ENCODE data around the gene ABHD2. TPM values are rescaled to one million over a fixed set of nuclear protein-coding genes. Genes with fewer than 3 reads are reported as not detected.
A peak's percentile ranks its signal among the peaks of the same experiment; 100 is the strongest.
"Not testable (repeated sequence)": the region's sequence is repeated elsewhere in the genome, so short reads cannot be mapped to it uniquely, and the experiment has no call there.

Gene ABHD2
- total RNA-seq, 1 donor from 2014 or later = 32.3 TPM

DNA sequence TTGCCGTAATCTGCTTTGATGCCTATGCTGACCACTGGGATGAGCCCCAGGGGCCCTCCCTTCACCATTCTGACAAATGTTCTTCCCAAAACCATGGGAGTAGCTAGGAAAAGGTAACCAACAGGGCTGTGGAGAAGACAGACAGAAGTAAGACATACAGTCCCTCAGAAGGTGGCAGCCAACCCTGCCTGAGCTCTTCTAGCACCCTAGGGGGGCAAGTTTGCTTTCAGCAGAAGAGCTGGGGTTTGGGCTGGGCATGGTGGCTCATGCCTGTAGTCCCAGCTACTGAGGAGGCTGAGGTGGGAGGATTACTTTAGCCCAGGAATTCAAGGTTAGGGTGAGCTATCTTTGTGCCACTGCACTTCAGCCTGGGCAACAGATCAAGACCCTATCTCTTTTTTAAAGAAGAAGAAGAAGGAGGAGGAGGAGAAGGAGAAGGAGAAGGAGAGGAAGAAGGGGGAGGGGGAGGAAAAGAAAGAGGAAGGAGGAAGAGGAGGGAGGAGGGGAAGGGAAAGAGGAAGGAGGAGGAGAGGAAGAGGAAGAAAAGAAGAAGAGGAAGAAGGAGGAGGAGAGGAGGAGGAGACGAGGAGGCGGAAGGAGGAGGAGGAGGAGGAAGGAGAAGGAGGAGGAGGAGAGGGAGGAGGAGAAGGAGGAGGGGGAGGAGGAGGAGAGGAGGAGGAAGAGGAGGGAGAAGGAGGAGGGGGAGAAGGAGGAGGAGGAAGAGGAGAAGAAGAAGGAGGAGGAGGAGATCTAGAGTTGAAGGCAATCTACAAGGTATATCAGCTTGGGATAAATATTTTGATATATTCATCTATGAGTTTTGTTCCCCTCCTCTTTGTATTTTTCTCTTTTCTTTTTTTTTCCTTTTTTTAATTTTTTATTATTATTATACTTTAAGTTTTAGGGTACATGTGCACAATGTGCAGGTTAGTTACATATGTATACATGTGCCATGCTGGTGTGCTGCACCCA lies 44.9 kb upstream of the ABHD2 start:
- no peaks in the 10 kb centered on the region for H3K4me1 Mint-ChIP-seq (ENCODE audit: unreplicated experiment)
- H3K4me3 Mint-ChIP-seq (ENCODE audit: unreplicated experiment) = no peak overlapping the region
- TF ChIP-seq, protein P1, sequence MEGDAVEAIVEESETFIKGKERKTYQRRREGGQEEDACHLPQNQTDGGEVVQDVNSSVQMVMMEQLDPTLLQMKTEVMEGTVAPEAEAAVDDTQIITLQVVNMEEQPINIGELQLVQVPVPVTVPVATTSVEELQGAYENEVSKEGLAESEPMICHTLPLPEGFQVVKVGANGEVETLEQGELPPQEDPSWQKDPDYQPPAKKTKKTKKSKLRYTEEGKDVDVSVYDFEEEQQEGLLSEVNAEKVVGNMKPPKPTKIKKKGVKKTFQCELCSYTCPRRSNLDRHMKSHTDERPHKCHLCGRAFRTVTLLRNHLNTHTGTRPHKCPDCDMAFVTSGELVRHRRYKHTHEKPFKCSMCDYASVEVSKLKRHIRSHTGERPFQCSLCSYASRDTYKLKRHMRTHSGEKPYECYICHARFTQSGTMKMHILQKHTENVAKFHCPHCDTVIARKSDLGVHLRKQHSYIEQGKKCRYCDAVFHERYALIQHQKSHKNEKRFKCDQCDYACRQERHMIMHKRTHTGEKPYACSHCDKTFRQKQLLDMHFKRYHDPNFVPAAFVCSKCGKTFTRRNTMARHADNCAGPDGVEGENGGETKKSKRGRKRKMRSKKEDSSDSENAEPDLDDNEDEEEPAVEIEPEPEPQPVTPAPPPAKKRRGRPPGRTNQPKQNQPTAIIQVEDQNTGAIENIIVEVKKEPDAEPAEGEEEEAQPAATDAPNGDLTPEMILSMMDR (IDR thresholded peaks at IDR 0.05; ENCODE audit: unreplicated experiment) = no peak
- no peaks in the 10 kb centered on the region for H3K36me3 Mint-ChIP-seq (ENCODE audit: low read depth, unreplicated experiment)
- peaks cover 4% of the 10 kb centered on the region for H3K27me3 Mint-ChIP-seq (ENCODE audit: unreplicated experiment)
- no peaks in the 10 kb centered on the region for H3K9me3 Mint-ChIP-seq (ENCODE audit: unreplicated experiment)
- H3K27ac Mint-ChIP-seq (ENCODE audit: unreplicated experiment) = no peak overlapping the region
- no peak for DNase-seq (ENCODE audit: low spot score)

- H3K27me3 Mint-ChIP-seq (ENCODE audit: unreplicated experiment); H3K9me3 Mint-ChIP-seq (ENCODE audit: unreplicated experiment); DNase-seq (ENCODE audit: low spot score); H3K4me1 Mint-ChIP-seq (ENCODE audit: unreplicated experiment); H3K4me3 Mint-ChIP-seq (ENCODE audit: unreplicated experiment); H3K36me3 Mint-ChIP-seq (ENCODE audit: low read depth, unreplicated experiment): not testable (repeated sequence)
- peak overlapping the region; percentile 18 for H3K27ac Mint-ChIP-seq (ENCODE audit: unreplicated experiment)
Observed at GRCh38 chr15:89049016-89049666, 39.1 kb upstream of the ABHD2 start.

- no peak for DNase-seq (ENCODE audit: low spot score)
- Mint-ChIP-seq H3K9me3 (ENCODE audit: unreplicated experiment) (no peaks in the 10 kb centered on the region), H3K4me3 (ENCODE audit: unreplicated experiment) (no peak overlapping the region), H3K36me3 (ENCODE audit: low read depth, unreplicated experiment) (no peaks in the 10 kb centered on the region), H3K27ac (ENCODE audit: unreplicated experiment) (no peak overlapping the region), H3K4me1 (ENCODE audit: unreplicated experiment) (no peaks in the 10 kb centered on the region), H3K27me3 (ENCODE audit: unreplicated experiment) (peaks cover 2% of the 10 kb centered on the region)
- TF ChIP-seq, protein P1 (IDR thresholded peaks at IDR 0.05; ENCODE audit: unreplicated experiment) = no peak
Observed at GRCh38 chr15:89051875-89052274, 36.4 kb upstream of the ABHD2 start.

- H3K9me3 Mint-ChIP-seq (ENCODE audit: unreplicated experiment) = no peaks in the 10 kb centered on the region
- H3K4me1 Mint-ChIP-seq (ENCODE audit: unreplicated experiment) = no peaks in the 10 kb centered on the region
- no peak for DNase-seq (ENCODE audit: low spot score)
- peaks cover 2% of the 10 kb centered on the region for H3K27me3 Mint-ChIP-seq (ENCODE audit: unreplicated experiment)
- TF ChIP-seq, protein P1 (IDR thresholded peaks at IDR 0.05; ENCODE audit: unreplicated experiment) = no peak
- H3K27ac Mint-ChIP-seq (ENCODE audit: unreplicated experiment) = no peak overlapping the region
- H3K36me3 Mint-ChIP-seq (ENCODE audit: low read depth, unreplicated experiment) = no peaks in the 10 kb centered on the region
- no peak overlapping the region for H3K4me3 Mint-ChIP-seq (ENCODE audit: unreplicated experiment)
Observed at GRCh38 chr15:89052474-89052873, 35.8 kb upstream of the ABHD2 start.

DNA sequence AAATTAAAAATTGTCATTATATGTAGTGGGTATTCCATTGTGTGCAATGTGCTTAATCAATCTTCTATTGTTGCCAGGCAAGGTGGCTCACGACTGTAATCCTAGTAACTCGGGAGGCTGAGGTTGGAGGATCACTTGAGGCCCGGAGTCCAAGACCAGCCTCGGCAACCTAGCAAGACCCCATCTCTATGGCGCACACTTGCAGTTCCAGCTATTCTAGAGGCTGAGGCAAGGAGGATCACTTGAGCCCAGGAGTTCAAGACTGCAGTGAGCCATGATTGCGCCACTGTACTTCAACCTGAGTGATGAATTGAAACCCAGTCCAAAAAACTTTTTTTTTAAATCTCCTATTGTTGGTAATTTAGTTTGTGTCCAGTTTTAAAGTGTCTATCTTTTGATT lies 33.4 kb upstream of the ABHD2 start:
- Mint-ChIP-seq H3K9me3 (ENCODE audit: unreplicated experiment) (no peaks in the 10 kb centered on the region), H3K4me1 (ENCODE audit: unreplicated experiment) (peaks cover 4% of the 10 kb centered on the region), H3K27ac (ENCODE audit: unreplicated experiment) (no peak overlapping the region), H3K27me3 (ENCODE audit: unreplicated experiment) (peaks cover 4% of the 10 kb centered on the region), H3K4me3 (ENCODE audit: unreplicated experiment) (no peak overlapping the region), H3K36me3 (ENCODE audit: low read depth, unreplicated experiment) (no peaks in the 10 kb centered on the region)
- no peak for DNase-seq (ENCODE audit: low spot score)
- TF ChIP-seq, protein P1 (IDR thresholded peaks at IDR 0.05; ENCODE audit: unreplicated experiment) = no peak

All from endothelial cell (in vitro differentiated cells).